ENCODE results near the gene CCDC185.

DNA sequence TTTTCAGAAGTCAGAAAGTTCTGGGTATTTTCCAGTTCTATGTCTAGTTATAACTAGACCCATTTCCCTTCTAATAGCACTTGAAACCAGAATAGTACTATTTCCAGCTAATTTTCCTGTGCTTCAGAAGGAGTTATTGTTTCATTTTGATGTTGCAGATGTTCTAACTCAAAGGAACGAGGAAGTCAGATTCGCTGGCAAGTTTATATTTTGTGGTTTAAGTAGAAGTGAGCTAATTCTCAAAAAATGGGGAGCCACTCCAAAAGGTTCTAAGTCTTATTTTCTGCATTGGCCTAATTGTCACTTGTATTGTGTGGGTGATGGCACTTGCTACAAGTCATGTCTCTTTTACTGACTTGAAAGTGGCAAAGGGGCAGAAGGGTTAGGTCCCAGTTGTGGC, 18.1 kb downstream of the CCDC185 start:
- no peak for TF ChIP-seq ZFP30 (CRISPR knock-in tag; IDR thresholded peaks at IDR 0.05)
- TF ChIP-seq ISL1 (CRISPR knock-in tag; IDR thresholded peaks at IDR 0.05): no peak
- no peak for TF ChIP-seq ZNF70 (CRISPR knock-in tag; IDR thresholded peaks at IDR 0.05)
- TF ChIP-seq ZNF565 (CRISPR knock-in tag; conservative IDR thresholded peaks at IDR 0.05; ENCODE audit: low read depth): no peak
- TF ChIP-seq BACH2 (CRISPR knock-in tag; IDR thresholded peaks at IDR 0.05; ENCODE audit: borderline replicate concordance): no peak
- TF ChIP-seq ARNTL (CRISPR knock-in tag; IDR thresholded peaks at IDR 0.05; ENCODE audit: borderline replicate concordance, low read depth): no peak
- no peak for TF ChIP-seq CSDC2 (CRISPR knock-in tag; IDR thresholded peaks at IDR 0.05)
